Progenitor cell of endocrine pancreas (in vitro differentiated cells): ENCODE measurements around the gene FTO. TPM values are rescaled to one million over a fixed set of nuclear protein-coding genes. Genes with fewer than 3 reads are reported as not detected.

Source experiments
- DNase-seq: peaks from one replicate; pipeline ENCODE4 v3.0.0; 2021; ENCODE audit warnings: low spot score; ENCODE audit not compliant: unreplicated experiment
- H3K27ac Mint-ChIP-seq: 2 replicates; pipeline ENCODE4 v1.8.0; 2021; ENCODE audit warnings: mild to moderate bottlenecking, moderate library complexity, mixed read lengths
- H3K27me3 Mint-ChIP-seq: 2 replicates; pipeline ENCODE4 v1.8.0; 2021; ENCODE audit warnings: mixed read lengths
- H3K36me3 Mint-ChIP-seq: 2 replicates; pipeline ENCODE4 v1.8.0; 2022; ENCODE audit warnings: mixed read lengths; ENCODE audit not compliant: insufficient read depth
- H3K4me1 Mint-ChIP-seq: 2 replicates; pipeline ENCODE4 v1.8.0; 2021; ENCODE audit warnings: low read depth, mixed read lengths
- H3K4me3 Mint-ChIP-seq: 2 replicates; pipeline ENCODE4 v1.8.0; 2021; ENCODE audit warnings: low read depth, mild to moderate bottlenecking, moderate library complexity, mixed read lengths
- H3K9me3 Mint-ChIP-seq: 2 replicates; pipeline ENCODE4 v1.8.0; 2021; ENCODE audit warnings: low read depth, mixed read lengths
- total RNA-seq: library from RNA; stranded (reverse); gene quantifications from 2 replicates; pipeline ENCODE4 v1.2.1, GENCODE V29; 2021
- TF ChIP-seq, protein P1 (sequence below): fragments of 200-600 bp; sonication (generic); IDR thresholded peaks from one replicate; pipeline ENCODE4 v1.5.0; 2021; ENCODE audit warnings: antibody characterized with exemption, mild to moderate bottlenecking; ENCODE audit not compliant: unreplicated experiment

Gene FTO
- total RNA-seq, 1 donor from 2014 or later, result 78.7 TPM

DNA sequence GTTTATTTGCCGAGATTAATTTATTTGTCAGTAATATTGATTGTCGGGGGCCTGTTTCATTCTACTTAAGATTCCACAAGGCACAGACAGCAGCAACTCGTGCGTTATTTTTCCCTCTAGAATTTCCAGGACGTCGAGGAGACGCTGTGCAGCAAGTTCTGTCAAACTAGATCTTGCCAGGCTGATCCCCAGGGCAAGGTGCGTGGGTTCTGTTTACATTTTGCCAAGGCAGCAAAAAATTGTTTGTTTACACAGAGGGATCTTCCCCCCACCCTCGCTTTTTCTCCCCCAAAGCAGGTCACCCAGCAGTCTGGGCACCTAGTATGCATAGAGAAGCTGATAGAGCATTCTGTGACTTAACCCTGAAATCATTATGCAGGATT is 471.2 kb downstream of the FTO start:
- H3K4me1 Mint-ChIP-seq, result peaks cover 82% of the 10 kb centered on the region
- no peaks in the 10 kb centered on the region for H3K36me3 Mint-ChIP-seq
- TF ChIP-seq, protein P1, sequence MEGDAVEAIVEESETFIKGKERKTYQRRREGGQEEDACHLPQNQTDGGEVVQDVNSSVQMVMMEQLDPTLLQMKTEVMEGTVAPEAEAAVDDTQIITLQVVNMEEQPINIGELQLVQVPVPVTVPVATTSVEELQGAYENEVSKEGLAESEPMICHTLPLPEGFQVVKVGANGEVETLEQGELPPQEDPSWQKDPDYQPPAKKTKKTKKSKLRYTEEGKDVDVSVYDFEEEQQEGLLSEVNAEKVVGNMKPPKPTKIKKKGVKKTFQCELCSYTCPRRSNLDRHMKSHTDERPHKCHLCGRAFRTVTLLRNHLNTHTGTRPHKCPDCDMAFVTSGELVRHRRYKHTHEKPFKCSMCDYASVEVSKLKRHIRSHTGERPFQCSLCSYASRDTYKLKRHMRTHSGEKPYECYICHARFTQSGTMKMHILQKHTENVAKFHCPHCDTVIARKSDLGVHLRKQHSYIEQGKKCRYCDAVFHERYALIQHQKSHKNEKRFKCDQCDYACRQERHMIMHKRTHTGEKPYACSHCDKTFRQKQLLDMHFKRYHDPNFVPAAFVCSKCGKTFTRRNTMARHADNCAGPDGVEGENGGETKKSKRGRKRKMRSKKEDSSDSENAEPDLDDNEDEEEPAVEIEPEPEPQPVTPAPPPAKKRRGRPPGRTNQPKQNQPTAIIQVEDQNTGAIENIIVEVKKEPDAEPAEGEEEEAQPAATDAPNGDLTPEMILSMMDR, result no peak
- H3K27me3 Mint-ChIP-seq, result no peaks in the 10 kb centered on the region
- no peak for DNase-seq
- H3K4me3 Mint-ChIP-seq, result peak overlapping the region; percentile 32
- peak overlapping the region; percentile 76 for H3K27ac Mint-ChIP-seq
- no peaks in the 10 kb centered on the region for H3K9me3 Mint-ChIP-seq

DNA sequence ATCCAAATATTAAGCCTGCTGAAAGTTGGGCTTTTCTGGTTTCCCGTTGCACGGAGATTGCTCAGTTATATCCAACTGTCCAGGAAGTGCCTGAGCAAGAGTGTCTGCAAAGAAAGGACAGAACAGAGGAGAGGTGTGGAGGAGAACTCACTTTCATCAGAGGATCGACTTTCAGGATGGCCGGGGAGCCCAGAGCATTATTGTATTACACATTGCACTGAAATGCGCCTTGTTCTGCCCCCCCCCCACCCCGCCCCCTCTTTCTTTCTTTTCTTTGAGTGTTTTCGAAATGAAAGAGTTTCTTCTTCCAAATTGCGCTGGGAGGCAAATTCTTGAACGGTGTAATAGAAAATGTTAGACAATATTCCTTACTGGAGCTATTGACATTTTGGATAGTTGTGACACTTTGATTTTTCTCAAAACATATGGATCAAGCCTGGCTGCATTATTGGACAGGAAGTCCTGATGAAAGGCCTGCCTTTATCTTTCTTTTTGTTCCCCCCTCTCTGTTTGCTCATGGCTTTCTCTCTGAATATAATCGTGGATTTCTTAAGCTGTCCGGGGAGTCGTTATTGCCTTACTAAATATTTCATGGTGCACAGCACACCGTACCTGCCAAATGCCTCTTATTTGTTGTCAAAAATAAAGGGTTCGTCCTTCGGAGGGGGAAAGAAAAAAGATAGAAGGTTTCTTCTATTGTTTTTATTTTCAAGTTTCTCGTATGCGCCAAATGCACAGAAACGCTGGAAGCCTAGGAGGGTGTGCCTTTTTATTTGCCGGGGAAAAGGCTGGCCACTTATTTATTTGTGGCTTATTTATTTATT is 471.8 kb downstream of the FTO start:
- Mint-ChIP-seq H3K36me3 (no peaks in the 10 kb centered on the region), H3K27ac (peak overlapping the region; percentile 54), H3K4me3 (peak overlapping the region; percentile 32), H3K9me3 (no peaks in the 10 kb centered on the region), H3K27me3 (peaks cover 2% of the 10 kb centered on the region), H3K4me1 (peaks cover 80% of the 10 kb centered on the region)
- DNase-seq, result no peak
- TF ChIP-seq, protein P1, result no peak

DNA sequence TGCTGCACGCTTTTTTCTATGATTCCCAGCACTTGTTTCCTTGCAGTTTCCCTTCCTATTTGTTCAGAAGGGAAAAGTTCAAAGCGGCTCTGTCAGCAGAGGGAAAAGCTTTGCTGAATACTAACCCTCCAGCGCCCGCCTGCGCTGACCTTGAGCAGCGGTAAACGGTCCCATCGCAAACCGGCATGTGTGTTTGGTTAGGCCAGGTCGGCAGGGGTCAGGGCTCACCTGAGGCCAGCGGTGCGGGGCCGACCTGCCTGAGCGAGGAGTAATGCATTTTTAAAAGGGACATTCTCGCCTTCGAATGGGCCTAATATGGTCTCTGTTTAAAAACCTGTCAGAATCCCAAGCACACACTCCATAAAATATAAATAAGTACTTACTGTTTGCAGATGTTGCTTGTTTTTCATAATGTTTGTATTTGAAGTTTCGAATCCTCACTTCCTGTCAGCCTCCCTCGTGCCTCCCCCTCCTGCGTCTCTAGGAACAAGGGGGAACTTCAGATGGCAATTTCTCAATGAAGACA is 472.5 kb downstream of the FTO start:
- Mint-ChIP-seq H3K27me3 (peaks cover 2% of the 10 kb centered on the region), H3K36me3 (no peaks in the 10 kb centered on the region), H3K4me1 (peaks cover 75% of the 10 kb centered on the region), H3K4me3 (peak overlapping the region; percentile 7), H3K9me3 (no peaks in the 10 kb centered on the region), H3K27ac (no peak overlapping the region)
- TF ChIP-seq, protein P1, result no peak
- DNase-seq, result peak; percentile 37

DNA sequence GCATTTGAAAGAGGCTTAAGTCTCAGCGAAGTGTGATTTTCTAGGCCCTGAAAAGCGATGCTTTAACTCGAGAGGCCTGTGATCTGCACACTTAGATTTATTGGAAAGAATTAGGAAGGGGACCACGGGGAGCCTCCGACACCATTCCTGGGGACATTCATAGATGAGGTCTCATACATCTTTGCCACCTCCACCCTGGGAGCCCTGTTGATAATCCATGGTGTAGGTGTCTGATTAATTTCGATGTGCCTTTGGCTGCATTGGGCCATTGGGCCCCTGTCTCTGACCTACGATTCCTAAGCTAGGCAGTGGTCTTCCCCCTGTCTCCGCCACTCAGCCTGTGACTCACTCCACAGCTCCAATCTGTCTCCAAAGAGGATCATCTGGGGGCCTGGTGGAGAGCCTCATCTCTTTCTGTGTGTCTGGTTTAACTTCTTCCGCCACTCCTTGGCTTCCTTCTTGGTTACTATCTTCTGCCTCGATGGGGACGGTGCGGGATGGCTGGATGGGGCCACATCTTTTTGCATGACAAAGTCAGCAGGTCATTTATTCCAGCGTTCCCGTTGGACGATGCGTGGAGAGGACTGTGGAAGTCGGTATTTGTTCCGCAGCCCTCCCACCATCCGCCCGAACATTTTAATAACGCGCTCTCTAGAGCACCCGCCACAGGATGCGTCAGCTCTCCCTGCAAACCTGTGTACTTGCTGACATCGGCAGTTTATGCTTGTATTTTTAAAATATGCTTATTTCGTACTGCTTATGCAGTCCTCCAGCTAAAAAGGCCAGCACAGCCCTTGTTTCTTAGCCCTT is 473.3 kb downstream of the FTO start:
- Mint-ChIP-seq H3K27me3 (peaks cover 3% of the 10 kb centered on the region), H3K4me1 (peaks cover 66% of the 10 kb centered on the region), H3K9me3 (no peaks in the 10 kb centered on the region), H3K27ac (no peak overlapping the region), H3K4me3 (peak overlapping the region; percentile 7), H3K36me3 (no peaks in the 10 kb centered on the region)
- no peak for DNase-seq
- TF ChIP-seq, protein P1, result no peak

DNA sequence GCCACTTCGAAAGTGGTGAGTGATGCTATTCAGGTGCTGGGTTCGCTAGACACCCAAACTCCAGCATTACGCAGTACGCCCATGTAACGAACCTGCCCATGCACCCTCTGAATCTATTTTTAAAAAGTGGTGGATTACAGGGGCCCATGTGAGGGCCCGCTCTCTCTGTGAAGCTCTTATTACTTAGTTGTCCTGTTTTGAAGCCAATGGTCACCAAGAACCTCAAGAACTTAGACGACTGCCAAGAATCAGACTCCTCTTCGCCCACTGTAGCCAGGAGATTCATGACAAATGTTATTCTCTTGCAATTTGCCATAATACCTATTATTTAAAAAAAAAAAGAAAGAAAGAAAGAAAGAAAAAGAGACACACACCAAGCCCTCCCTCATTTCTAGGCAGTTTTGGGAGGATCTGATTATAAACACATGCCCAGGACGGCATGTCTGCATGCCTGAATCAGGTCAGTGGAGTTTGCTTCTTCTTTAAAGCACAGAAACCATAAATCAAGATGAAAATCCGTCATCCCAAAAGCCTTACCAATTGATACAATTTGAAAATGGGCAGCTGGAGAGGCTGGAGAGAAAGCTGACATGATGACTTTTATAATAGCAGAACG is 474.0 kb downstream of the FTO start:
- Mint-ChIP-seq H3K9me3 (no peaks in the 10 kb centered on the region), H3K36me3 (no peaks in the 10 kb centered on the region), H3K27ac (no peak overlapping the region), H3K4me1 (peaks cover 61% of the 10 kb centered on the region), H3K27me3 (peaks cover 6% of the 10 kb centered on the region), H3K4me3 (no peak overlapping the region)
- TF ChIP-seq, protein P1, result no peak
- no peak for DNase-seq
